ENCODE measurements around the gene SP8. TPM values are rescaled to one million over a fixed set of nuclear protein-coding genes. Genes with fewer than 3 reads are reported as not detected.
A peak's percentile ranks its signal among the peaks of the same experiment; 100 is the strongest.

Gene SP8
- total RNA-seq, 1 donor from 2014 or later = 4.3 TPM

- H3K9me3 Mint-ChIP-seq = no peaks in the 10 kb centered on the region
- peak overlapping the region; percentile 89 for H3K4me3 Mint-ChIP-seq
- H3K4me1 Mint-ChIP-seq (ENCODE audit: unreplicated experiment) = no peaks in the 10 kb centered on the region
- no peaks in the 10 kb centered on the region for H3K36me3 Mint-ChIP-seq
- H3K27me3 Mint-ChIP-seq = peaks cover 85% of the 10 kb centered on the region
- peak overlapping the region; percentile 70 for H3K27ac Mint-ChIP-seq
- TF ChIP-seq CTCF (conservative IDR thresholded peaks at IDR 0.05) = no peak
- DNase-seq (ENCODE audit: extremely low spot score, unreplicated experiment) = no peak
Observed at GRCh38 chr7:20797042-20797461, 10.4 kb upstream of the SP8 start.

- Mint-ChIP-seq H3K27me3 (peaks cover 89% of the 10 kb centered on the region), H3K36me3 (no peaks in the 10 kb centered on the region), H3K9me3 (no peaks in the 10 kb centered on the region), H3K4me3 (peak overlapping the region; percentile 57), H3K27ac (no peak overlapping the region), H3K4me1 (ENCODE audit: unreplicated experiment) (no peaks in the 10 kb centered on the region)
- no peak for DNase-seq (ENCODE audit: extremely low spot score, unreplicated experiment)
- no peak for TF ChIP-seq CTCF (conservative IDR thresholded peaks at IDR 0.05)
Observed at GRCh38 chr7:20796500-20796899, 9.8 kb upstream of the SP8 start.

- Mint-ChIP-seq H3K27ac (no peak overlapping the region), H3K9me3 (no peaks in the 10 kb centered on the region), H3K27me3 (peaks cover 93% of the 10 kb centered on the region), H3K4me1 (ENCODE audit: unreplicated experiment) (no peaks in the 10 kb centered on the region), H3K4me3 (no peak overlapping the region), H3K36me3 (no peaks in the 10 kb centered on the region)
- TF ChIP-seq CTCF (conservative IDR thresholded peaks at IDR 0.05) = no peak
- DNase-seq (ENCODE audit: extremely low spot score, unreplicated experiment) = no peak
Observed at GRCh38 chr7:20795881-20796280, 9.2 kb upstream of the SP8 start.

- Mint-ChIP-seq H3K36me3 (no peaks in the 10 kb centered on the region), H3K4me1 (ENCODE audit: unreplicated experiment) (no peaks in the 10 kb centered on the region), H3K27me3 (peaks cover 93% of the 10 kb centered on the region), H3K4me3 (no peak overlapping the region), H3K27ac (no peak overlapping the region), H3K9me3 (no peaks in the 10 kb centered on the region)
- TF ChIP-seq CTCF (conservative IDR thresholded peaks at IDR 0.05) = no peak
- DNase-seq (ENCODE audit: extremely low spot score, unreplicated experiment) = no peak
Observed at GRCh38 chr7:20795361-20795760, 8.7 kb upstream of the SP8 start.

GRCh38 chr7:20794676-20795075 lies 8.0 kb upstream of the SP8 start:
- H3K27ac Mint-ChIP-seq = no peak overlapping the region
- no peaks in the 10 kb centered on the region for H3K9me3 Mint-ChIP-seq
- no peak overlapping the region for H3K4me3 Mint-ChIP-seq
- no peak for DNase-seq (ENCODE audit: extremely low spot score, unreplicated experiment)
- no peaks in the 10 kb centered on the region for H3K4me1 Mint-ChIP-seq (ENCODE audit: unreplicated experiment)
- peaks cover 93% of the 10 kb centered on the region for H3K27me3 Mint-ChIP-seq
- TF ChIP-seq CTCF (conservative IDR thresholded peaks at IDR 0.05) = no peak
- no peaks in the 10 kb centered on the region for H3K36me3 Mint-ChIP-seq
